Activated CD8-positive, alpha-beta memory T cell treated with anti-CD3 and anti-CD28 coated beads, Interleukin-2, amount 10 ng/mL, durations not matched to agents 7 days and 5 days (primary cell): ENCODE results near the gene MRGPRG. TPM values are rescaled to one million over a fixed set of nuclear protein-coding genes. Genes with fewer than 3 reads are reported as not detected.
"Not testable (repeated sequence)": the region's sequence is repeated elsewhere in the genome, so short reads cannot be mapped to it uniquely, and the experiment has no call there.

ENCODE experiments used
- ATAC-seq: fragments of 150-1000 bp; cut with Tn5 transposase; one replicate; pipeline ENCODE4 v1.10.0; 2021; ENCODE audit warnings: moderate library complexity
- CTCF ChIA-PET: fragments of 350-600 bp; sonication (Branson Sonifier 250); formaldehyde crosslinking; loops from one replicate; lab custom pipeline; 2021; ENCODE audit warnings: antibody characterized with exemption; lab: Charles Lee
- DNase-seq: peaks from one replicate; pipeline ENCODE4 v3.0.0-alpha.2; 2020
- H3K27ac Mint-ChIP-seq: one replicate; pipeline ENCODE4 v1.8.0; 2021; ENCODE audit warnings: mild to moderate bottlenecking, mixed read lengths
- H3K27me3 Mint-ChIP-seq: one replicate; pipeline ENCODE4 v1.8.0; 2021; ENCODE audit warnings: mixed read lengths
- H3K36me3 Mint-ChIP-seq: one replicate; pipeline ENCODE4 v1.8.0; 2021; ENCODE audit warnings: mild to moderate bottlenecking, mixed read lengths
- H3K4me1 Mint-ChIP-seq: one replicate; pipeline ENCODE4 v1.8.0; 2021; ENCODE audit warnings: mixed read lengths
- H3K4me3 Mint-ChIP-seq: one replicate; pipeline ENCODE4 v1.8.0; 2021; ENCODE audit warnings: mild to moderate bottlenecking, moderate library complexity, mixed read lengths
- H3K9me3 Mint-ChIP-seq: one replicate; pipeline ENCODE4 v1.8.0; 2022; ENCODE audit warnings: low read depth, mixed read lengths
- total RNA-seq, 2 experiments: library from RNA; stranded (reverse); gene quantifications; one replicate each; pipeline ENCODE4 v1.2.3, GENCODE V29; 2021

The MRGPRG gene, protein sequence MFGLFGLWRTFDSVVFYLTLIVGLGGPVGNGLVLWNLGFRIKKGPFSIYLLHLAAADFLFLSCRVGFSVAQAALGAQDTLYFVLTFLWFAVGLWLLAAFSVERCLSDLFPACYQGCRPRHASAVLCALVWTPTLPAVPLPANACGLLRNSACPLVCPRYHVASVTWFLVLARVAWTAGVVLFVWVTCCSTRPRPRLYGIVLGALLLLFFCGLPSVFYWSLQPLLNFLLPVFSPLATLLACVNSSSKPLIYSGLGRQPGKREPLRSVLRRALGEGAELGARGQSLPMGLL
- total RNA-seq = not detected

DNA sequence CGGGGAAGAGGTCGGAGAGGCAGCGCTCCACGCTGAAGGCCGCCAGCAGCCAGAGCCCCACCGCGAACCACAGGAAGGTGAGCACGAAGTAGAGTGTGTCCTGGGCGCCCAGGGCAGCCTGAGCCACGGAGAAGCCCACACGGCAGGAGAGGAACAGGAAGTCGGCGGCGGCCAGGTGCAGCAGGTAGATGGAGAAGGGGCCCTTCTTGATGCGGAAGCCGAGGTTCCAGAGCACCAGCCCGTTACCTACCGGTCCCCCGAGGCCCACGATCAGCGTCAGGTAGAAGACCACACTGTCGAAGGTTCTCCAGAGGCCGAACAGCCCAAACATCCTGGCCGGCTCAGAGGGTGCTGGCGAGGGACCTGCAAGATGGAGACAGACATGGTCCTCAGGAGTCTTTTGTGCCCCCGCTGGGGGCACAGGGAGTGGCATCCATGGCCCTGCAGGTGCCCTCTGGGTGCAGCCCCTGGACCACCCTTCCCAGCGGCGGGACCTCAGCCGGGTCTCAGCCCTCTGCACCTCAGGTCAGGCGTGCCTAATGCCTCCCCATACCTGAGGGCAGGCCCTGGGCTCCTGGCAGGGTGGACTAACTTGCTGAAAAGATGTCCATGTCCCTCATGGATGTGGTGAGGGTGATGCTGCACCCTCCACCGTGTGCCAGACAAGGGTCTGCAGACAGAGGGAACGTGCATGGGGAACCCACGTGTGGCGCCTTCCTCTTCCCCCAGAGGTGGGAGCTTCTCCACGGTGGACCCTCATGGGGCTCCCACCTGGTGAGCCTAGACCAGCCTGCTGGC lies at the start of gene MRGPRG:
TSS of gene MRGPRG (minus strand) at position 331 of the 798 bp plus-strand sequence. CDS start at position 331, 0 bp downstream.
- Mint-ChIP-seq H3K4me3 (no peak within 1 kb of the TSS), H3K36me3 (no peaks in the 10 kb centered on the region), H3K27me3 (peaks cover 7% of the 10 kb centered on the region), H3K4me1 (peaks cover 4% of the 10 kb centered on the region), H3K27ac (no peak within 1 kb of the TSS), H3K9me3 (no peaks in the 10 kb centered on the region)
- ATAC-seq = no peak
- DNase-seq = no peak
- CTCF ChIA-PET = interaction anchor here (0.8 kb wide), 1 partner anchor 10 kb away, joined by 3 read pairs; no protein-coding TSS in a partner anchor

DNA sequence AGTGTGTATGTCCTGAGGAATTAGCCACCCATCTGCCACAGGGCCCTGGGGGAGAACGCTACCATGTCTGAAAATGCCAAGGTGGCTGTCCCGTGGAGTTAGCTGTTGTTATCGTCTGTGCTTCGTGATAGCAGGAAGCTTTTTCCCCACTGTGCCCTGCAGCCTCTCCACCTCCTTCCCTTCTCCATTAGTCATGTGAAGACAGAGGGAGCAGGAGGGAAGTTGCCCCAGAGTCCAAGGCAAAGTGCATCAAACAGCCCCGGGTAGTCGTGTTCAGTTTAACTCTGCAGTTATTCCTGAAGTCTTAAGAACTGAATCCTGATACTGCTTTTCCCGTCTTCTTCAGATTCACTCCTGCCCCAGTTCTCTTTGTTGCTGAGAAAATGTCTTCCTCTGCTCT lies 43.9 kb upstream of the MRGPRG start:
- CTCF ChIA-PET, H3K27ac Mint-ChIP-seq, DNase-seq, H3K4me3 Mint-ChIP-seq, H3K36me3 Mint-ChIP-seq, H3K27me3 Mint-ChIP-seq, H3K9me3 Mint-ChIP-seq, ATAC-seq, H3K4me1 Mint-ChIP-seq: not testable (repeated sequence)

DNA sequence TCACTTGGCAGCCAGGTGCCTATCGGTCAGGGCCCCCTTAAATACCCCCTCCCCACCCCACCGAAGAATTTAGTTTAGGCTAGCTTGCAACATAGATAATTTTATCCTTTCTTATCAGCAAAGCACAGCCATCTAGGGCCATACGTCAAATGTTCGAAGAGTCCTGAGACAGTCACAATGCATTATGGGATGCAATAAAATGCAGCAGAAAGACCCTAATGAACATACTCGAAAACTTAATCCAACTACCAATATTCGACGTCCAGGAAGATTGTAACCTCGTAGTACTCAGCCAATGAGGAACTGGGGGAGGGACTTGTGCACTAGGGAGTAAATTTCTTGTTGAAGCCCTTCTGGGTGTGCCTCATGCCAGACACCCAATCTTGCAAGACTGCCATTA lies 43.2 kb upstream of the MRGPRG start:
- ATAC-seq, DNase-seq, H3K27ac Mint-ChIP-seq, H3K9me3 Mint-ChIP-seq, CTCF ChIA-PET, H3K4me1 Mint-ChIP-seq, H3K27me3 Mint-ChIP-seq, H3K36me3 Mint-ChIP-seq, H3K4me3 Mint-ChIP-seq: not testable (repeated sequence)

DNA sequence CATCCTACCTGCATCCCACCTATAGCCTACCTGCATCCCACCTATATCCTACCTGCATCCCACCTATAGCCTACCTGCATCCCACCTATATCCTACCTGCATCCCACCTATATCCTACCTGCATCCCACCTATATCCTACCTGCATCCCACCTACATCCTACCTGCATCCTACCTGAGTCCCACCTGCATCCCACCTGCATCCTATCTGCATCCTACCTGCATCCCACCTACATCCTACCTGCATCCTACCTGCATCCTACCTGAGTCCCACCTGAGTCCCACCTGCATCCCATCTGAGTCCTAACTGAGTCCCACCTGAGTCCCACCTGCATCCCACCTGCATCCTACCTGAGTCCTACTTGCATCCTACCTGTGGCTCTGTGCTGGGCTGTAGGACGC lies 38.9 kb upstream of the MRGPRG start:
- H3K36me3 Mint-ChIP-seq, H3K4me3 Mint-ChIP-seq, H3K27me3 Mint-ChIP-seq, H3K27ac Mint-ChIP-seq, ATAC-seq, DNase-seq, CTCF ChIA-PET, H3K4me1 Mint-ChIP-seq, H3K9me3 Mint-ChIP-seq: not testable (repeated sequence)

DNA sequence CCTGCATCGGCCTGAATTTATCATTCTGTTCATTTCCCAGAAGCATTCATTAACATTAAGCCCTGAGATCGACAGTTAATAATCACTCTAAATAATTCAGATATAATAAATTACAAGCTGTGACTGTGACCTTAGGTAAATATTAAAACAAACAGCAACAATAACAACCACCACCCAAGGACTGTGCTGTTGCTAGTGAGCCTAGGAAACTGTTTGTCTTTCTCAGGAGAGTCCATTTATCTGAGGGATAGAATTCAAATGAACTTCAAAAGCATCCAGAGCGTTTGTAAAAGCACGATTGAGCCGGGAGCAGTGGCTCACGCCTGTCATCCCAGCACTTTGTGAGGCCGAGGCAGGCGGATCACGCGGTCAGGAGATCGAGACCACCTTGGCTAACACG lies 36.6 kb upstream of the MRGPRG start:
- H3K27ac Mint-ChIP-seq, H3K9me3 Mint-ChIP-seq, H3K4me3 Mint-ChIP-seq, H3K27me3 Mint-ChIP-seq, ATAC-seq, DNase-seq, H3K4me1 Mint-ChIP-seq, H3K36me3 Mint-ChIP-seq, CTCF ChIA-PET: not testable (repeated sequence)

DNA sequence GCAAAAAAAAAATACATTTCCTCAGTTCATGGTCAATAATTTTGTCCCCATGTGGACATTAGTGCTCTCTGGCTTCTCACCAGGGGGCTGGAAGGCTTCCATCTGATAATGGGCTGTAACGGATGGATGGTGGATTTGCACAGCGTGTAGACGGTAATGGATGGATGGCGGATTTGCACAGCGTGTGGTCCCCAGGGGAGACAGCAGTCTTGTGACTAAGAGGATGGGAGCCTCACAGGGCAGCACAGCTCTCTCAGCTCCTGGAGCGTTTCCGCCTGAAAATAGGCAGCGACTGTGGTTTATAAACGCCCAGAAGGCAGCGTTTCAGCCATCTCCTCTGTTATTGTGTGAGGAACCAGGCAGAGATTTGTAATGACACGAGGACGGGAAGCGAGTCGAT lies 36.2 kb upstream of the MRGPRG start:
- H3K4me3 Mint-ChIP-seq, ATAC-seq, H3K36me3 Mint-ChIP-seq, H3K4me1 Mint-ChIP-seq, DNase-seq, CTCF ChIA-PET, H3K27me3 Mint-ChIP-seq, H3K27ac Mint-ChIP-seq, H3K9me3 Mint-ChIP-seq: not testable (repeated sequence)

DNA sequence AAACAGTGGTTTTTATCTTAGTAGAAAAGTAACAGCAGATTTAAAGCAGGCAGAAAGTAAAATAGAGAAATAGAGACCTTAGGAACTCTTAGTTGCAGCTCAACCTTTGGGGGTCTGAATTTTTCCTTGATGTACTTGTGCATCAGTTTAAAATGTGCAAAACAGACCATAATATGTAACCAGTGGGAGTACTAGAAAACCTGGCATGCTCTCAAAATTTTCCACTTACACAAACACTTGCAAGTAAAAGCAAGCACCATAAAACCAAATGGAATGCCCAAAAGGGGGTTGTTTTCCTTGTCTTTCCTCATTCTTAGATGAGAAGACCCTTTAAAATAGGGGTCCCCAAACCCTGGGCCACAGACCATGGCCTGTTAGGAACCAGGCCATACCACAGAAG lies 26.5 kb upstream of the MRGPRG start:
- no peak for DNase-seq
- H3K27ac Mint-ChIP-seq = no peak overlapping the region
- H3K27me3 Mint-ChIP-seq = peaks cover 24% of the 10 kb centered on the region
- ATAC-seq = no peak
- no peaks in the 10 kb centered on the region for H3K4me1 Mint-ChIP-seq
- H3K9me3 Mint-ChIP-seq = no peaks in the 10 kb centered on the region
- no peaks in the 10 kb centered on the region for H3K36me3 Mint-ChIP-seq
- no peak overlapping the region for H3K4me3 Mint-ChIP-seq
- CTCF ChIA-PET = interaction anchor here (1.4 kb wide), 1 partner anchor 163 kb away, joined by 3 read pairs; no protein-coding TSS in a partner anchor

DNA sequence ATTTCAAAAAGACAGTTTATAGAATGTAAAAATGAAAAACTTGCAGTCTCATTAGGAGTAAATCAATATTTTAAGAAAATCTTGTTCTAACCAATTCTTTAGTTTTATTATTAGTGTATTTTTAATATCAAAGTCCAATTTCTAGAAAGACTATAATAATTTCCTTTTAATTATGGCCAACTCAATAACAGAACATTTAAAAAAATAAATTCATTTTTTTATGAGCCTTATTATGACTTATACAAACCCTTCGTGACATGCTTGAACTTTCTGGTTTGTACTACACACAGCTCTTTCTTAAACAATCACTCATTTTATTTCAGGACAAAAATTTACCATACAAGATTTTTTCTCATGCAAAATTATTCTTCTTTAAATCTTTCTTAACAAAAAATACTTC lies 25.3 kb upstream of the MRGPRG start:
- ATAC-seq (no peak), DNase-seq (no peak)
- Mint-ChIP-seq H3K27me3 (peaks cover 31% of the 10 kb centered on the region), H3K9me3 (no peaks in the 10 kb centered on the region), H3K27ac (no peak overlapping the region), H3K36me3 (no peaks in the 10 kb centered on the region), H3K4me3 (no peak overlapping the region), H3K4me1 (no peaks in the 10 kb centered on the region)
- CTCF ChIA-PET = no interaction called here

DNA sequence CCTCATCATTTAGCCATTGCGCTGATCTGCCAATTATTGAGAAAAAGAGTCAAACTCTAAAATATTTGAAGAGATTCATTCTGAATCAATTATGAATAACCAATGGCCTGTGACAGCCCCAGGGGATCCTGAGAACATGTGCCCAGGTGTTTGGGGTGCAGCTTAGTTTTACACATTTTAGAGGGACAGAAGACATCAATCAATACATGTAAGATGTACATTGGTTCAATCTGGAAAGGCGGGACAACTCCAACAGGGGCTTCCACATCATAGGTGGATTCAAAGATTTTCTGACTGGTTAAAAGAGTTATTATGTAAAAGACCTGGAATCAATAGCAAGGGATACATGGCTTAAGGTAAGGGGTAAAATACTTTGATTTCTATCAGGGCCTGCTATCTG lies 18.5 kb upstream of the MRGPRG start:
- Mint-ChIP-seq H3K9me3 (no peaks in the 10 kb centered on the region), H3K27ac (no peak overlapping the region), H3K4me1 (no peaks in the 10 kb centered on the region), H3K4me3 (no peak overlapping the region), H3K36me3 (no peaks in the 10 kb centered on the region), H3K27me3 (peaks cover 28% of the 10 kb centered on the region)
- ATAC-seq (no peak), DNase-seq (no peak)
- CTCF ChIA-PET = no interaction called here

DNA sequence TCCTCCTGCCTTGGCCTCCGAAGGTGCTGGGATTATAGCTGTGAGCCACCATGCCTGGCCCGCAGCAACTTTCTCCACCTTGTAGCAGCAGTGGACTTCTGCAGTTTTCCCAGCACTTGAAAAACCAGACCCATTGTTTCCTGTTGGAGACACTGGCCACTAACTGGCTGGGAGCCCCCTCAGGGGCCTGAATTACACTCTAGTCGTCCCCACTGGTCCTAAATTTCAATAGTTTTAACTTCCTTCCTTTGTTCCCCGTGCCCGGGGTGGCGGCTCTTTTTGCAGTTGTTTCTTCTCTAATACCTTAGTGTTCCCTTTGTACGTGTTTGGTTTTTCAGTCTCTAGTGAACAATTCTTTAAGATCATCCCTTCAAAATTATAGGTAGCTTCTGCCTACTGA lies 16.2 kb upstream of the MRGPRG start:
- CTCF ChIA-PET = no interaction called here
- ATAC-seq = no peak
- H3K27ac Mint-ChIP-seq = no peak overlapping the region

DNA sequence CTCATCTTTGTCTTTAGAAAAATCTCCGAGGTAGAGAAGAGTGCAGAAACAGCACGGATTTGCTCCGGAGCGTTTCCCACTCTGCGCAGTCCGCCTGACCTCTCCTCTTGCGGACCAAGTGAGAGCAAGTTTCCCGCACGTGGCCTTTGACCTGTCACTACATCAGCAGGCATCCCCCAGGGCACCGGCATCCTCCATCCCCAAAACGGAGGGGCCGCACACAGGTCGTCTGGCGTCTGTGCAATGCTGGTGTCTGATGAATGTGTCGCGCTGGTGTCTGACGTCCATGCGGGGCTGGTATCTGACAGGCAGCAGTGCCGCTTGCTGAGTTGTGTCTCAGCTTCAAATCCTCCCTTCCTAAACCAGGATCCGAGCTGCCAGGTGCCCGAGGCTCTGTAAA lies 14.3 kb upstream of the MRGPRG start:
- no peak overlapping the region for H3K4me3 Mint-ChIP-seq
- no peaks in the 10 kb centered on the region for H3K36me3 Mint-ChIP-seq
- ATAC-seq (no peak), DNase-seq (no peak)
- peaks cover 12% of the 10 kb centered on the region for H3K27me3 Mint-ChIP-seq
- CTCF ChIA-PET = no interaction called here
- H3K27ac Mint-ChIP-seq = no peak overlapping the region
- H3K9me3 Mint-ChIP-seq = no peaks in the 10 kb centered on the region
- H3K4me1 Mint-ChIP-seq = no peaks in the 10 kb centered on the region

More for the DNA sequence above, 16.2 kb upstream of the MRGPRG start:
- H3K9me3 Mint-ChIP-seq = no peaks in the 10 kb centered on the region
- H3K36me3 Mint-ChIP-seq = no peaks in the 10 kb centered on the region
- no peaks in the 10 kb centered on the region for H3K4me1 Mint-ChIP-seq
- no peak for DNase-seq
- H3K27me3 Mint-ChIP-seq = peaks cover 20% of the 10 kb centered on the region
- no peak overlapping the region for H3K4me3 Mint-ChIP-seq

DNA sequence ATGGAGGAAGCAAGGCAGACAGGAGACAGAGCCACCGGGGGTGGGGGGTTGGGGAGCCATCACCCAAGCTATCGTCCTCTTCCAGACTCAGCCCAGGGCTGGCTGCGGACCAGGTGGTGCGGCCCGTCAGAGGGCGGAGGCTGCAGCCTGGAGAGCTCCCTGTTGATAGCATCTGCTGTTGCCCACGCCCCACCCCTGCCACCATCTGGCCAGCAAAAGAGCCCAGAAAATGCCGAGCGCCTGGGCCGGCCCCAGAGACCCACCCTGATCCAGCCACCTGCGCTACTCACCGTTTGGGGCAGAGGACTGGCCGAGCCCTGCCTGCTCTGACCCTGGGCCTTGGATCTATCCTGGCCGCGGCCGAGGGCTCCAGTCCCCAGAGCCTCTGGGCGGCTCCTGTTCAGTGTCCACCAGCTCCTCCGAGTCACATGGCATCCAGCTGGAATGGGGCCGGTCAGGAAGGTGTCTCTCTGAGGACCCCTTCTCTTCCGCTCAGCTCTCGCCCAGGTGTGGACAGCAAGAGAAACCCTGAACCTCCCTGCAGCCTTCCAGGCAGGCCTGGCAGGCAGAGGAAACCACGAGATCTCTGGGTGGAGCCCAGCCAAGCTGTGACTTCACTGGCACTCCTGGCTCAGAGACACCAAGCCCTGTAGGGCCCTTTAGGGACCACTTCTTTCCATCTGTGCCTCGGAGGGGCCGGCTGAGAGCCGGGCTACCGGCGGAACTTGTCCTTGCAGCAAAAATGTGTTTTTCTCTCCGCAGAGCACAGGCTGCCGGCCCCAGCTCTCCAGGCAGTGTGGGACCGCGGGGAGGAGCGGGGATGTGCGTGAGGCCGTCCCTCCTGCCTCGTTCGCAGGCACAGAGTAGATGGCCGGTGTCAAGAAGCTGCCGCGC lies 13.5 kb upstream of the MRGPRG start, which contains the start of gene MRGPRE:
TSS of gene MRGPRE (minus strand) at position 567 of the 894 bp plus-strand sequence. CDS start 3,618 bp downstream, outside the sequence.
- ATAC-seq = no peak
- Mint-ChIP-seq H3K4me3 (no peak within 1 kb of the TSS), H3K27ac (no peak within 1 kb of the TSS), H3K9me3 (no peaks in the 10 kb centered on the region), H3K4me1 (no peaks in the 10 kb centered on the region), H3K27me3 (peaks cover 12% of the 10 kb centered on the region), H3K36me3 (no peaks in the 10 kb centered on the region)
- CTCF ChIA-PET = no interaction called here
- no peak for DNase-seq

DNA sequence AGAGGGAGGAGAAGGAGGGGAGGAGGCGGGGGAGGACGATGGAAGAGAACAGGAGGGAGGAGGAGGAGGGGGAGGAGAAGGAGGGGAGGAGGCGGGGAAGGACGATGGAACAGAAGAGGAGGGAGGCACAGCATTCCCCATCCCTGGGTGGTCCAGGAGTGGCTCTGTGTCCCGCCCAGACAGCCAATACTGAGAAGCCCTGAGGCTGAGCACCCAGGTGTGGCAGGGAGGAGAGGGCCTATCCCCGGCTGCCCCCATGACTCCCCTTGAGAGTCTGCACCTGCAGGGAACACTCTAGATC lies 12.9 kb upstream of the MRGPRG start:
- CTCF ChIA-PET = no interaction called here
- H3K27ac Mint-ChIP-seq = no peak overlapping the region
- no peaks in the 10 kb centered on the region for H3K9me3 Mint-ChIP-seq
- H3K4me3 Mint-ChIP-seq = no peak overlapping the region
- H3K4me1 Mint-ChIP-seq = no peaks in the 10 kb centered on the region
- ATAC-seq (no peak), DNase-seq (no peak)
- H3K36me3 Mint-ChIP-seq = no peaks in the 10 kb centered on the region
- peaks cover 6% of the 10 kb centered on the region for H3K27me3 Mint-ChIP-seq
